Measurements from ENCODE around the gene PREPL.

DNA sequence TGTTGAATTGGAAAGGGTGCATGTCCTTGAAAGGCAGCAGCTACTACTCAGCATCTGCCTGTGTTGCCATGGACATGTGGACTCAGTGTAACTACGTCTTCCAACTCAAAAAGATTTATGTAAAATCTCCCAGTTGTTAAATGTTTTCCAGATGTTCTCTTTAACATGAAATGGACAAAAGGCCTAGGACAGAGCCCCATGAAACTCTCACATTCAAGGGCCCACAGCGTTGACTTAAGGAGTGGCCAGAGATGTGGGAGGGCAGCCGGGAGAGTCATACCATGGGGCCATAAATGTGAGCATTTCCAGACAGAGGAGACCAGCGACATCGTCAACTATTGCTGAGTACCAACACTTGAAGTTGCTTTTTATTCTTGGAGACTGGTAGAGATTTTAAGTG lies 76.1 kb downstream of the PREPL start:
- TF ChIP-seq, protein P1, sequence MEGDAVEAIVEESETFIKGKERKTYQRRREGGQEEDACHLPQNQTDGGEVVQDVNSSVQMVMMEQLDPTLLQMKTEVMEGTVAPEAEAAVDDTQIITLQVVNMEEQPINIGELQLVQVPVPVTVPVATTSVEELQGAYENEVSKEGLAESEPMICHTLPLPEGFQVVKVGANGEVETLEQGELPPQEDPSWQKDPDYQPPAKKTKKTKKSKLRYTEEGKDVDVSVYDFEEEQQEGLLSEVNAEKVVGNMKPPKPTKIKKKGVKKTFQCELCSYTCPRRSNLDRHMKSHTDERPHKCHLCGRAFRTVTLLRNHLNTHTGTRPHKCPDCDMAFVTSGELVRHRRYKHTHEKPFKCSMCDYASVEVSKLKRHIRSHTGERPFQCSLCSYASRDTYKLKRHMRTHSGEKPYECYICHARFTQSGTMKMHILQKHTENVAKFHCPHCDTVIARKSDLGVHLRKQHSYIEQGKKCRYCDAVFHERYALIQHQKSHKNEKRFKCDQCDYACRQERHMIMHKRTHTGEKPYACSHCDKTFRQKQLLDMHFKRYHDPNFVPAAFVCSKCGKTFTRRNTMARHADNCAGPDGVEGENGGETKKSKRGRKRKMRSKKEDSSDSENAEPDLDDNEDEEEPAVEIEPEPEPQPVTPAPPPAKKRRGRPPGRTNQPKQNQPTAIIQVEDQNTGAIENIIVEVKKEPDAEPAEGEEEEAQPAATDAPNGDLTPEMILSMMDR (conservative IDR thresholded peaks at IDR 0.05; ENCODE audit: low read depth, low read length), result no peak
- TF ChIP-seq EZH2 (IDR thresholded peaks at IDR 0.05; ENCODE audit: borderline replicate concordance, low read depth, low read length, poor library complexity, severe bottlenecking), result no peak
